Brain pericyte (primary cell): ENCODE results near the gene SRCAP.
A peak's percentile ranks its signal among the peaks of the same experiment; 100 is the strongest.

Source experiments
- DNase-seq: peaks from one replicate; pipeline ENCODE4 v3.0.0-alpha.2; 2012; ENCODE audit warnings: low read depth, low spot score

Gene SRCAP

DNA sequence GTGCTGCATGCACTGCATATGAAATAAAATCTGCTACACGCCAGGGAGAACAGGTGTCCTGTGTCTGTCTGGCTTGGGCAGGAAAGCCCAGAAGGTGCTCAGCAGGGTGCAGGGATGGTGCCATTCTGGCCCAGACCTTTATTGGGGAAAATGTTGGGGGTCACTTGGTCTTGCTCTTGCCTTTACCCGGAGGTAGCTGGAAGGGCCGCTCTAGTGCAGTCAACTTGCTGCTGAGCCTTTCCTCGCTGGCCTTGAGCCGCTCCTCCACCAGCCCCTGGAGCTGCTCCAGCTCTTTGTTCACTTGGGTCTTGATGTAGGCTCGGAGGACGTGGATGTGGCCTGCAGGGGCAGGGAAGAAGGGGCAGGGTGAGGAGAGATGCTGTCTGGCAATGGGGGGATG, 58.3 kb downstream of the SRCAP start:
- no peak for DNase-seq

DNA sequence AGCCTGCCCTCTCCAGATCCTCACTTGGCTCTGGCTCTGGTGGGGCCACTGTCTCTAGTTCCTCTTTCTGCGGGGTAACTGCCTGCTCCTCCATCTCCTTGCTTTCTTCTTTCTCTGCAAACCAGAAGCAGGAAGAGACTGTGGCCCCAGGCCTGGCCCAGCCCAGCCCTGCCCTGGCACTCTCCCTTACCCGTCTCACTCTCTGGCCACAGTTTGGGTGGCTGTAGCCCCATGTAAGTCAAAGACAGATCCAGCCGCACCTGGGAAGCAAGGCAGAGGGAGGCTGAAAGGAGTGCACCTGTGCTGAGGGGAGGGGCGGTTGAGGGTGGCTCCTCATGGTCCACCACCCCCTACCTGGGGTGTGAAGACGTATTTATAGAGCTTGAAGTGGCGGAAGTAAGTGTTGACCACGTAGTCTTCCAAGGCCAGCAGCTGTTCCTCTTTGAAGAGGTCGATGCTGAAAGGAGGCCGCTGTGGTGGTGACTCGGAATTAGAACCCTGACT, 60.1 kb downstream of the SRCAP start:
- no peak for DNase-seq

DNA sequence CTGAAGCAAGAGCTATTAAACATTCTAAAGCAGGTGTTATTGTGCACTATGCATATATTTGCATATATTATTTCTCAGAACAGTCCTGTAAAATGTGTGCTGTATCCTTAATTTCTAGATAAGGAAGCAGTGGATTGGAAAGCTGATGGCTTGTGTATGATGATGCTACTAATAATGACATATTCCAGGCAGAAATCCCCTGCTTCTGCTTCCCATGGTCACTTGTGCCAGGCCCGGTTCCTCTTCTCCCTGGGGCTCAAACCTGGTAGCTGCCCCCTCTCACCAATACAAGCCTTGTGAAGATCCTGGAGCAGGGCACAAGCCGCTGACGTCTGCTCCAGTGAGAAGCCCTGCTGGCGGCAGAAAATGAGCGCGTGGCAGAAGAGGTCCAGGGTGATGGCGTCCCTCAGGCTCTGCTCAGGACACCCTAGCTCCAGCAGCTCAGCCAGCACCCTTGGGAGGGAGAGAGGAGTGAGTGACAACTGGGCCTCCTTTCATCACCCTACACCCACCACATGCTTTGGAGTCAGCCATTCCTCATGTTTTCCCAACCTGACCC, 61.1 kb downstream of the SRCAP start:
- no peak for DNase-seq

DNA sequence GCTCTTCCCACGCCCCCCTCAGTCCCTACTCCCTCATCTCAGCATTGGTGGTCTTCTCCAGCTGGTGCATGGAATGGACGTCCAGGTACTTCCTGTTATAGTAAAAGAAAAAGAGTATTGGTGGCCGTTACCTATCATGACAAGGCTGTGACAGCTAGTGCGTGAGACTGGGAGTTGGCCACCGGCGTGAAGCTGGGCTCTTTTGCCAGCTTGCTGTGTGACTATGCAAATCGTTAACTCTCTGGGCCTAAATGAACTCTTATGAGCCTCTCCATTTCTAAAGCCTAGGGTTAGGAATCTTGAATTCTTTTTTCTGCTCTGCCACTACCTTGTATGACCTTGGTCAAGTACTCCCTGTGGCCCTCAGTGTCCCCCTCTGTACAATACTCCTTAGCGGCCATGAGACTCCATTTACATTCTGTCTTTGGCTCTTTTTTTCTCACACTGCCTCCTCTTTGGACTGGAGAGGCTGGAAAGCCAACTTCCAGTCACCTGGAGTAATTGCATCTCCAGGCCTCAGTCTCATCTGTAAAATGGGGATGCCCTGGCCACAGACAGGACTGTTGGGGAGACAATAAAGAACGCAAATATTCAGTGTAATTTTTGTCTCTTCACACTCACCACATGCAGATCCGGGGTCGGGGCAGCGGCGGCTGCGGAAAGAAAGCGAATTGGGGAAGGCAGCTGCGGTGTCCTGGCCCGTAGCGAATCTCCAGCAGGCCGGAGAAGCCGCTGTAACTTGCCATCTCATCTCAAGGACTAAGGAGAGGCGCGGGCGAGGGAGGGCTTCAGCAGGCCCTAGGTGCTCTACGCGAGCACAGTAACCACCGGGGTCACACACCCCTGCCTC, 61.8 kb downstream of the SRCAP start:
- DNase-seq = no peak

DNA sequence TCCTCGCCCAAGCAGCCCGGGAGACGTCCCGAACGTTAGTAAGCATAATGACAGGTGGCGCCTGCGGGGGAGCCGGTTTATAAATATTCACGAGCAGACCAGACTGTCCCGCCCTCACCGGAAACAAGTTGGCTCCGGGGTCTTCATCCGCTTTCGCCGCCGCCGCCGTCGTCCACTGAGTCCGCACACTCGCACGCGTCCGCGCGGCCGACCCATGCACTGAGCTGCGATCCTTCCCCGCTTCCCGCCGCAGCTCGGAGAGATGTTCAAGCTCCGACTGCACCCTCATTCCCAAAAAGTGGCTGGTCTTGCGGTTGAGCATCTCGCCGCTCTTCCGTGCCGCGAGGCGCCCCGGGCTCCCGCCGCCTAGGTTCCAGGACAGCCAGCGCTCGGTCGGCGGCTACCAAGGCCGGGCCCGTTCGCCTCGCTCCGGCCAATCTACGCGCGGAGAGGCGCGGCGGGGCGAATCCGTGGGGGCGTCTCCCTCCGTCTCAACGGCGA, 62.5 kb downstream of the SRCAP start:
- no peak for DNase-seq

DNA sequence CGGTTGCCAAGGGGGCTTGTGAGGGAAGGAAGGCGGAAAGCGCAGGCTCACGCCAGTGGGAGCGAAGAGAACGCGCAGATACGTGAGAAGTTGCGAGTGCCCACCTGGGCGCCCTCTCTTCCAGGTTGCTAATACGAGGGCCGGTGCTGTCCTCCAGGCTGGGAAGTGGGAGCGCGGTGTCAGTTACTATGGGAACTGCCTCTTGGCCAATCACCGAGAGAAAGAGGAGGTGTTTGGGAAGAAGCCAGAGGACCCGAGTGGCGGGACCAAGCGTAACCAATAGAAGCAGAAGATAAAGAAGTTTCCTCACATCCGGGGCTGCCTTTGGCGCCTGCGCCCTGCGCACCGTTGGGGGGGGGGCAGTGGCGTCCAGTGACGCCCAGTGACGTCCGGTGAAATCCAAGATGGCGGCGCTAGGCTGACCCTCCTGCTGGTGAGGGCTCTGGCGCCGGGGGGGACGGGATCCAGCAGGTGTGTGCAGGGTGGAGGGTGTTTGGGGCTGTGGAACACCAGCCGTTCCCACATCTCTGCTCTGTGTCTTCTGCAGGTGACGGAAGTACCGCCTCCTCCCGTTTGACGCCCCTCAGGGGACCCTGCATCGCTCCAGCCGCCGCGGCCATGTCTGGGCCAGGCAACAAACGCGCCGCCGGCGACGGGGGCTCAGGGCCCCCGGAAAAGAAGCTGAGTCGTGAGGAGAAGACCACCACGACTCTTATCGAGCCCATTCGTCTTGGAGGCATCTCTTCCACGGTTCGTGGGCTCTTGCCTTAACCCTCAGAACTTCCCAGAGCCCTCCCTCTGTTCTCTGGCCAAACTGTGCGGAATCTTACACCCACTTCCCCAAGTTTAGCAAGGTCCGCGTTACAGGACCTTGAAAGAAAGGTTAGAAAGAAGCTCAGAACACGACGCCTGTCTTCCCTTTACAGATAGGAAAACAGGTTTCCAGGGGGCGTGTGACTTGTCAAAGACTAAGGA, 63.2 kb downstream of the SRCAP start, which contains the start of the genes CFAP119 and RNF40:
CFAP119 (minus strand) TSS at position 135 of the 975 bp plus-strand sequence. CDS start 314 bp downstream, outside the sequence.
RNF40 (plus strand) TSS at position 395 of the 975 bp plus-strand sequence; CDS start at position 619, 224 bp downstream.
- peak; percentile 93 for DNase-seq

DNA sequence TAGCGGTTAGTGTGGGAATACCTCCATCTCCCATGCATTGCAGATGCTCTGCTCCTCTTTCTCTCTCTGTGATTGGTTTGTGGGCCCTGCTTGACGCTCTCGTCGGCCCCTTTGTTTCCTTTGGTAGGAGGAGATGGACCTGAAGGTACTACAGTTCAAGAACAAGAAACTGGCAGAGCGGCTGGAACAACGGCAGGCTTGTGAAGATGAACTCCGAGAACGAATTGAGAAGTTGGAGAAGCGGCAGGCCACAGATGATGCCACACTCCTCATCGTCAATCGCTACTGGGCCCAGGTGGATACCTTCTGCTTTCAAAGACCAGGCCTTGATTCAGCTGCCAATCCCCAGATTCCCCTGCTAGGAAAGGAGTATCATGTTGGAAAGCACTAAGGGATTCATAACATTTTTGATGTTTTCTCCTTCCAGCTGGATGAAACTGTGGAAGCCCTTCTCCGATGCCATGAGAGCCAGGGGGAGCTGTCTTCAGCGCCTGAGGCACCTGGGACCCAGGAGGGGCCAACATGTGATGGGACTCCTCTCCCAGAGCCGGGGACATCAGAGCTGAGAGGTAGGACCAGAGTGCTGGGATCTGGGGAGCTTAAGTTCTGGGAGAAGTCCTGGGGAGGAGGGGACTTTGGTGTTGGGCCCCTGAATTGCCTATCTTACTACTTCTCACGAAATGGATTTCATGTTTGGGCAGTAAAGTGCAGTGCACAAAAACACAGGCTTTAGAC, 64.2 kb downstream of the SRCAP start:
- no peak for DNase-seq

DNA sequence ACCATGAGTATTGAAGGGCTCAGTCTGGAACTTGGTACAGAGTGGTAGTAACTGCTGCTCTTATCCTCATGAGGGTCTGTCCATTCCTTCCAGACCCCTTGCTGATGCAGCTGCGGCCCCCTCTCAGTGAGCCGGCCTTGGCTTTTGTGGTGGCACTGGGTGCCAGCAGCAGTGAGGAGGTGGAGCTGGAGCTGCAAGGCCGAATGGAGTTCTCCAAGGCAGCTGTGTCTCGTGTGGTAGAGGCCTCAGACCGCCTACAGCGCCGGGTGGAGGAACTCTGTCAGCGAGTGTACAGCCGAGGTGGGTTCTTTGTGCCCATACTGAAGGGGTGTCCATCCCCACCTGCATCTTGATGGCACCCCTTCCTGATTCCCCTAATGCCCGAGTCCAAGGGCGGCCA, 65.1 kb downstream of the SRCAP start:
- no peak for DNase-seq

DNA sequence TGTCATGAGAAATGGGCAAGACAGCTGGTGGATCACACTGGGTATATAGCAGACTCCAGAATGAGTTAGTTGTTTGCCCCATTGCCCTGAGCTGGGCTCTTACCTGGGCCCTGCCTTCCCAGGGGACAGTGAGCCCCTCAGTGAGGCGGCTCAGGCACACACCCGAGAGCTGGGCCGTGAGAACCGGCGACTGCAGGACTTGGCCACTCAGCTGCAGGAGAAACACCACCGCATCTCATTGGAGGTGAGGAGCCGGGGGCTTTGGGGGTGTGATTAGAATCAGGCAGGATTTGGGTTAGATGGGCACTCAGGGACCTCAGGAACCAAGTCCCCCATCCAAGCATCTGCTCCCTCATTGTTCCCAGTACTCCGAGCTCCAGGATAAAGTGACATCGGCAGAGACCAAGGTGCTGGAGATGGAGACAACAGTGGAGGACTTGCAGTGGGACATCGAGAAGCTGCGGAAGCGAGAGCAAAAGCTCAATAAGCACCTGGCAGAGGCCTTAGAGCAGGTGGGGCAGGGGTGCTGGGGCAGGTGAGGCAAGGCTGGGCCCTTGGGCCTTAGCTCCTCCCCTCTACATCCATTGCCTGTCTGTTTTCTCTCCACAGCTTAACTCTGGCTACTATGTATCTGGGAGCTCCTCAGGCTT, 66.0 kb downstream of the SRCAP start:
- no peak for DNase-seq

DNA sequence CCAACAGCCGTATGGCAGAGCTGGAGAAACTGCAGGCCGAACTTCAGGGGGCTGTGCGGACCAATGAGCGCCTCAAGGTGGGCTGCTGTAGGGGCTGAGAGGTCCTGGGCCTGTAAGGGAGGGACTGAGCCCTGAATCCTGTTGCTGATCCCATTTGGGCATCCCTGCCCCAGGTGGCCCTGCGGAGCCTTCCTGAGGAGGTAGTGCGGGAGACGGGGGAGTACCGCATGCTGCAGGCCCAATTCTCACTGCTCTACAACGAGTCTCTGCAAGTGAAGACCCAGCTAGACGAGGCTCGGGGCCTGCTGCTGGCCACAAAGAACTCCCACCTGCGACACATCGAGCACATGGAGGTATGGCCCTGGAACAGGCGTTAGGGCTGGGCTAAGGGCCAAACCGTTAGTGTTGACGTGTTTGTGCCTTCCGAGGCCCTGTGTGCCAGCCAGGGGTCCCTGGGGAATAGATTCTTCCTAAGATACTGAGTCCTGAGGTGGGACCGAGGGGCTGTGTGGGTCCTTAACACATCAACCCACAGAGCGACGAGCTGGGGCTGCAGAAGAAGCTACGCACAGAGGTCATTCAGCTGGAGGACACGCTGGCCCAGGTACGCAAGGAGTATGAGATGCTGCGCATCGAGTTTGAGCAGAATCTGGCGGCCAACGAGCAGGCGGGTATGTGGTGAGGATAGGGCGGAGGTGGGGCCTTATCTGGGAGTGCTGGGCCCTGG, 67.4 kb downstream of the SRCAP start:
- DNase-seq = no peak

DNA sequence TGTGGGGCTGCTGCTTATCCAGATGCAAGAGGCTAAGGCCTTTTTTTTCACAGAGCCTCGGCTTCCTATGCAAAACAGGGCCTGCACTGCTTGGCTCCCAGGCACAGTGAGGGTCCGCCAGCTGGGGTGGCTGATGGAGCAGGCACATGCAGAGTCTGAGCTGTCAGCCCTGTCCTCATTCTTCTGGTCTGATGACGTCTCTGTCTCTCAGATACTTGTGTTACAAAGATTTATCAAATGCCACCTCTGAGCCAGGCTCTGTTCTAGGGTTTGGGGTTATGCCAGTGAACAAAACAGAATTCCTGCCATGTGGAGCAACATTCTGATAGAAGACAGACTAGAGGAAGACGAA, 67.9 kb downstream of the SRCAP start:
- no peak for DNase-seq

DNA sequence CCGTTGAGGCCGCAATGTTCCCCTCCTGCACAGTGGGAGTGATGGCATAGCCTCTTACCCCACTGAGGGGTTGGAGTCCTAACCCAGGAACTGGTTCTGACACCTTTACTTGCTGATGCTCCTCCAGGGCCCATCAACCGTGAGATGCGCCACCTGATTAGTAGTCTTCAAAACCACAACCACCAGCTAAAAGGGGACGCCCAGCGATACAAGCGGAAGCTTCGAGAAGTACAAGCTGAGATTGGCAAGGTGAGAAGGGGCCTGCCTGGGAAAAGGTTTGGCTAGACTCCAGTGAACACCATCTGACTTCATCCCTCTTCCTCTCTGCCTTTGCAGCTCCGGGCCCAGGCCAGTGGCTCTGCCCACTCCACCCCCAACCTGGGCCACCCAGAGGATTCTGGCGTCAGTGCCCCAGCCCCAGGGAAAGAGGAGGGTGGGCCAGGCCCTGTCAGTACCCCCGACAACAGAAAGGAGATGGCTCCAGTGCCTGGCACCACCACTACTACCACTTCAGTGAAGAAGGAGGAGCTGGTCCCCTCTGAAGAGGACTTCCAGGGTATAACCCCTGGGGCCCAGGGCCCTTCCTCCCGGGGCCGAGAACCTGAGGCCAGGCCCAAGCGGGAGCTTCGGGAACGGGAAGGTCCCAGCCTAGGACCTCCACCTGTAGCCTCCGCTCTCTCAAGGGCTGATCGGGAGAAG, 68.9 kb downstream of the SRCAP start:
- DNase-seq = no peak

DNA sequence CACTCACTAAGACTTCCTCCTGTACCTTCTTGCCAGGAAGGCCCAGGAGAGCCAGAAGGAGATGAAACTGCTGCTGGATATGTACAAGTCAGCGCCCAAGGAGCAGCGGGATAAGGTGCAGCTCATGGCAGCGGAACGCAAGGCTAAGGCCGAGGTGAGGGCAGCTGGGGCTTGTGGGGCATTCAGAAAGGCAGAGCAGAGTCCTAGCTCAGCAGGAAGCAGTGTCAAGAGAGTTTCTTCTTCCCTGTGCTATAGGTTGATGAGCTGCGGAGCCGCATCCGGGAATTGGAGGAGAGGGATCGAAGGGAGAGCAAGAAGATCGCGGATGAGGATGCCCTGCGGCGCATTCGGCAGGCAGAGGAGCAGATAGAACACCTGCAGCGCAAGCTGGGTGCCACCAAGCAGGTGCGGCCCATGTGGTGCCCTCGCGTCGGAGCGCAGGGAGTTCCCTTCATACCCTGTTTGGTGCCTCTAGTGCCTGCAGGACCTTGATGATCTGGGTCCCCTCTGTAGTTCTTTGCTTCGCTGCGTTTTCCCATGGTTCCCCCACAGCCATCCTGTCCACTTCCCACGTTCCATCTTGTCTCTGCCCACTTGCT, 69.7 kb downstream of the SRCAP start:
- no peak for DNase-seq

DNA sequence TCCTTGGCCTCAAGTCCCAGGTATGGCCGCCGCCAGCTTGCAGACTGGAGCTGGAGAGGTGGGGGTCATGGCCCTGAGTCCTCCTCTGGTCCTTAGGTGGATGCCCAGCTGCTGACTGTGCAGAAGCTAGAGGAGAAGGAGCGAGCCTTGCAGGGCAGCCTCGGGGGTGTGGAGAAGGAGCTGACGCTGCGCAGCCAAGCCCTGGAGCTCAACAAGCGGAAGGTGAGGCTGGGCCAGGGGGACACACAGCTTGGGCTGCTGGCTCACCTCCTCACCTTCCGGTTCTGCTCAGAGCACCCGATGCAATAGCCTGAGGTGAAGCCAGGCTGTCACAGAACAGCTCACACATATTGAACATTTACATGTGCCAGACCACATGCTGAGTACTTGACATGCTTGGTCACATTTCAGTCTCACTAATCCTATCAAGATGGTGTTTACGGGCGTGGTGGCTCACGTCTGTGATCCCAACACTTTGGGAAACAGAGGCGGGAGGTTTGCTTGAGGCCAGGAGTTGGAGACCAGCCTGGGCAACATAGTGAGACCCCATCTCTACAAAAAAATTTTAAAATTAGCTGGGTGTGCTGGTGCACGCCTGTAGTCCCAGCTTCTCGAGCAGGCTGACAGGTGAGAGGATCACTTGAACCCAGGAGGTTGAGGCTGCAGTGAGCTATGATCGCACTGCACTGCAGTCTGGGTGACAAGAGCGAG, 70.6 kb downstream of the SRCAP start:
- no peak for DNase-seq

DNA sequence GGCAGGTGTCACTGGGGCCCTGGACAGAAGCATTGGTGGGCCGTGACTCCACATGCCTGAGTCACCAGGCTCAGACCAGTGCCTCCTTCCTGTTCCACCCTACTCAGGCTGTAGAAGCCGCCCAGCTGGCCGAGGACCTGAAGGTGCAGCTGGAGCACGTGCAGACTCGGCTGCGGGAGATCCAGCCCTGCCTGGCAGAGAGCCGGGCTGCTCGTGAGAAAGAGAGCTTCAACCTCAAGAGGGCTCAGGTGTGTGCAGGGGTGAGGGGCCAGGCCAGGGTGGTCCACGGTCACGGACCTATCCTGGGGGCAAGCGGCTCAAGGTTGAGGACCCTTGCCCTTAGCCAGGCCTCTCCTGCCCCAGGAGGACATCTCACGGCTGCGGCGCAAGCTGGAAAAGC, 72.8 kb downstream of the SRCAP start:
- DNase-seq = no peak

DNA sequence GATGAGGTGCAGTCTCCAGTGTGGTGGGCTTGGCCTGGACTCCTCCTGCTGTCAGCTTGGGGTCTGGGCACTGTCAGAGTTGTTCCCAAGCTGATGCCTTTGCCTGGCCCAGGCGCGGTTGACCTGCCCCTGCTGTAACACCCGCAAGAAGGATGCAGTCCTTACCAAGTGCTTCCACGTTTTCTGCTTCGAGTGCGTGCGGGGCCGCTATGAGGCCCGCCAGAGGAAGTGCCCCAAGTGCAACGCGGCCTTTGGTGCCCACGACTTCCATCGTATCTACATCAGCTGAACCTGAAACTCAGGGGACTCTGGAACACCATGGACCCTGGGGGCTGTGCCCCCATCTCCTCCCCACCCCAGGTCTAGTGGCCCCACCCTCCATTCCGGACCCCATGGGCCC, 74.9 kb downstream of the SRCAP start:
- no peak for DNase-seq

DNA sequence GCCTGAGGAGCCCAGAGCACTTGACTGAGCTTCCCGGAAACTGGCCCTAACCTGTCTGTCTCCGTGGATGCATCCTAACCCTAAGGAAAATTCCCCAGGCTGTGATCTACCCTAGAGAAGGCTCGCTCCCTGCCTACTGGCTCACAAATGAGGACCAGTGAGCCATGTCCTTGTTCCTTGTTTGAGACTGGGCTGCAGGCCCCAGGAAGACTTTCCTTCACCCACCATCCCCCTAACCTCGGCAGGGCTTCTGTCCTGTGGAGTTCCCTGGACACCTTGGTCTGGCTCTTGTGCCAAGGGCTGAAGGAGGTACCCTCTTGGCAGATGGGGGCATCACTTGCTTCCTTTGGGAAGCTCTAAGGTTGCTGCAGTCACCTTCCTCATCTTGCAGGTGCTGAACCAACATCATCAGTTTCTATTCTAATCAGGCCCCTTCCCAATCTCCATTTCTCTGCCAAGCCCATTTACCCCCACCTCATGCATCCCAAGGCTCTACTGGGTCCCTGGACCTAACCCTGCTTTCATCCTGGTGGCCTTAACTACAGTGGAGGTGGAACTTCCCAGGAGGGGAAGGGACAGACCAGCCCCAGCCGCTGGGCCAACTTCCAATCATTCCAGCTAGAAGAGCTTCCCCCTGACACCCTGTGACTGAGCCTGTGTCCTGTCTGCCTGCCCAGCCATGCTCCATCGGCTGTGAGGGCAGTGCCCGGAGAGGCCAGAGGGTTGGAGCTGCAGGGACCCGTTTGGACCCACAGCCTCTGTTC, 75.6 kb downstream of the SRCAP start:
- no peak for DNase-seq

DNA sequence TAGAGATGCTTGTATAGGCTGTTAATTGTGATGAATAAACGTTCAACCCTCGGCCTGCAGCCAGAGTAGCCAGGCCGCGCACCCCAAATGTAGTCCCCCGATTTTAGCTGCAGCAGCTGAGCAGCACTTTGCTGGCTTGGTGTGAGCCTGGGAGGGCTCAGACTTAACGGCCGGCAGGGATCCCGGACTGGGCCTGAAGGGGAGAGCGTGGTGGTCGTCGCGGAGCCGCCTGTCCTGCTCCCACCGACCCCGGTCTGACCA, 76.1 kb downstream of the SRCAP start:
- DNase-seq = no peak
